ENCODE results near the gene ALDH5A1.

The ALDH5A1 gene

GRCh38 chr6:24477070-24477469 is 17.7 kb upstream of the ALDH5A1 start:
- no CpG with 5 or more reads among the region's 1 CpG for WGBS, 2 donors (ENCODE audit: extremely low coverage in 2 of 2, insufficient read length in 2 of 2, insufficient replicate concordance in 1 of 2)
- H3K4me1 ChIP-seq (ENCODE audit: control insufficient read depth in 2 of 2, insufficient read depth in 1 of 2, low read depth in 1 of 2, low read length in 2 of 2): no peaks in the 10 kb centered on the region
- H3K23ac ChIP-seq (ENCODE audit: low read depth, low read length, poor library complexity): no peak overlapping the region
- peaks cover 1 to 3% of the 10 kb centered on the region in 2 donors for H3K9me3 ChIP-seq (replicated peaks in 1 of 2; ENCODE audit: control insufficient read depth in 2 of 2, insufficient read depth in 1 of 2, low read depth in 1 of 2, low read length in 2 of 2)
- no peak overlapping the region for H4K8ac ChIP-seq (ENCODE audit: low read depth, low read length)
- no peak overlapping the region for H2AFZ ChIP-seq (ENCODE audit: low read length)
- H4K91ac ChIP-seq (ENCODE audit: low read depth, low read length, poor library complexity): no peak overlapping the region
- H3K4me2 ChIP-seq (ENCODE audit: insufficient read depth, low read length, poor library complexity, severe bottlenecking): no peak overlapping the region
- no peak overlapping the region for H3K27ac ChIP-seq (replicated peaks; ENCODE audit: low read length)
- no peak overlapping the region for H2BK5ac ChIP-seq (ENCODE audit: low read length)
- H2AK5ac ChIP-seq (ENCODE audit: low read depth, low read length): no peak overlapping the region
- H3K9ac ChIP-seq (ENCODE audit: low read depth, low read length, poor library complexity): no peak overlapping the region
- H3K4me3 ChIP-seq (ENCODE audit: low read length in 2 of 2): no peak overlapping the region
- H2BK120ac ChIP-seq (ENCODE audit: low read depth, low read length): no peak overlapping the region
- no peak overlapping the region for H3K18ac ChIP-seq (ENCODE audit: low read length)
- no peak overlapping the region for H3K14ac ChIP-seq (ENCODE audit: low read length)
- H2BK12ac ChIP-seq (ENCODE audit: low read length): no peak overlapping the region
- peaks cover 0 to 2% of the 10 kb centered on the region in 2 donors for H3K36me3 ChIP-seq (replicated peaks in 1 of 2; ENCODE audit: control insufficient read depth in 2 of 2, insufficient read depth in 2 of 2, low read length in 2 of 2)
- H3K27me3 ChIP-seq (ENCODE audit: control insufficient read depth in 3 of 3, insufficient read depth in 3 of 3, low read depth in 1 of 3, low read length in 3 of 3): no peaks in the 10 kb centered on the region
- no peak overlapping the region for H2BK15ac ChIP-seq (ENCODE audit: low read length)
- no peaks in the 10 kb centered on the region for H3K79me1 ChIP-seq (ENCODE audit: low read depth, low read length)
- no peak overlapping the region for H3K4ac ChIP-seq (ENCODE audit: low read length)
- DNase-seq (ENCODE audit: low spot score): no peak

- H4K91ac ChIP-seq (ENCODE audit: low read depth, low read length, poor library complexity): no peak overlapping the region
- H3K23ac ChIP-seq (ENCODE audit: low read depth, low read length, poor library complexity): no peak overlapping the region
- H3K9me3 ChIP-seq (replicated peaks in 1 of 2; ENCODE audit: control insufficient read depth in 2 of 2, insufficient read depth in 1 of 2, low read depth in 1 of 2, low read length in 2 of 2): peaks cover 1 to 3% of the 10 kb centered on the region in 2 donors
- no peaks in the 10 kb centered on the region for H3K27me3 ChIP-seq (ENCODE audit: control insufficient read depth in 3 of 3, insufficient read depth in 3 of 3, low read depth in 1 of 3, low read length in 3 of 3)
- no peak overlapping the region for H2BK12ac ChIP-seq (ENCODE audit: low read length)
- no peak overlapping the region for H2BK5ac ChIP-seq (ENCODE audit: low read length)
- H3K4ac ChIP-seq (ENCODE audit: low read length): no peak overlapping the region
- H2AK5ac ChIP-seq (ENCODE audit: low read depth, low read length): no peak overlapping the region
- DNase-seq (ENCODE audit: low spot score): no peak
- no peak overlapping the region for H3K18ac ChIP-seq (ENCODE audit: low read length)
- H3K14ac ChIP-seq (ENCODE audit: low read length): no peak overlapping the region
- H3K27ac ChIP-seq (replicated peaks; ENCODE audit: low read length): no peak overlapping the region
- no peak overlapping the region for H2AFZ ChIP-seq (ENCODE audit: low read length)
- no peaks in the 10 kb centered on the region for H3K4me1 ChIP-seq (ENCODE audit: control insufficient read depth in 2 of 2, insufficient read depth in 1 of 2, low read depth in 1 of 2, low read length in 2 of 2)
- H2BK15ac ChIP-seq (ENCODE audit: low read length): no peak overlapping the region
- no peaks in the 10 kb centered on the region for H3K79me1 ChIP-seq (ENCODE audit: low read depth, low read length)
- H3K4me2 ChIP-seq (ENCODE audit: insufficient read depth, low read length, poor library complexity, severe bottlenecking): no peak overlapping the region
- peaks cover 0 to 2% of the 10 kb centered on the region in 2 donors for H3K36me3 ChIP-seq (replicated peaks in 1 of 2; ENCODE audit: control insufficient read depth in 2 of 2, insufficient read depth in 2 of 2, low read length in 2 of 2)
- H4K8ac ChIP-seq (ENCODE audit: low read depth, low read length): no peak overlapping the region
- no peak overlapping the region for H3K4me3 ChIP-seq (ENCODE audit: low read length in 2 of 2)
- WGBS, 2 donors (ENCODE audit: extremely low coverage in 2 of 2, insufficient read length in 2 of 2, insufficient replicate concordance in 1 of 2): no CpG with 5 or more reads among the region's 4 CpGs
- H2BK120ac ChIP-seq (ENCODE audit: low read depth, low read length): no peak overlapping the region
- no peak overlapping the region for H3K9ac ChIP-seq (ENCODE audit: low read depth, low read length, poor library complexity)
These were observed 15.9 kb upstream of the ALDH5A1 start for GRCh38 chr6:24478903-24479302.

GRCh38 chr6:24480705-24481104 is 14.1 kb upstream of the ALDH5A1 start:
- Histone ChIP-seq H2BK120ac (ENCODE audit: low read depth, low read length) (no peak overlapping the region), H4K8ac (ENCODE audit: low read depth, low read length) (no peak overlapping the region), H3K79me1 (ENCODE audit: low read depth, low read length) (no peaks in the 10 kb centered on the region), H3K18ac (ENCODE audit: low read length) (no peak overlapping the region), H3K14ac (ENCODE audit: low read length) (no peak overlapping the region), H2BK12ac (ENCODE audit: low read length) (no peak overlapping the region), H3K4ac (ENCODE audit: low read length) (no peak overlapping the region), H3K4me1 (ENCODE audit: control insufficient read depth in 2 of 2, insufficient read depth in 1 of 2, low read depth in 1 of 2, low read length in 2 of 2) (no peaks in the 10 kb centered on the region), H3K27ac (replicated peaks; ENCODE audit: low read length) (no peak overlapping the region), H3K9ac (ENCODE audit: low read depth, low read length, poor library complexity) (no peak overlapping the region), H2AK5ac (ENCODE audit: low read depth, low read length) (no peak overlapping the region), H2AFZ (ENCODE audit: low read length) (no peak overlapping the region), H3K23ac (ENCODE audit: low read depth, low read length, poor library complexity) (no peak overlapping the region), H3K36me3 (replicated peaks in 1 of 2; ENCODE audit: control insufficient read depth in 2 of 2, insufficient read depth in 2 of 2, low read length in 2 of 2) (peaks cover 2 to 6% of the 10 kb centered on the region in 2 donors), H3K9me3 (replicated peaks in 1 of 2; ENCODE audit: control insufficient read depth in 2 of 2, insufficient read depth in 1 of 2, low read depth in 1 of 2, low read length in 2 of 2) (peaks cover 1 to 3% of the 10 kb centered on the region in 2 donors), H3K4me2 (ENCODE audit: insufficient read depth, low read length, poor library complexity, severe bottlenecking) (no peak overlapping the region), H3K27me3 (ENCODE audit: control insufficient read depth in 3 of 3, insufficient read depth in 3 of 3, low read depth in 1 of 3, low read length in 3 of 3) (no peaks in the 10 kb centered on the region), H2BK15ac (ENCODE audit: low read length) (no peak overlapping the region), H3K4me3 (ENCODE audit: low read length in 2 of 2) (no peak overlapping the region), H2BK5ac (ENCODE audit: low read length) (no peak overlapping the region), H4K91ac (ENCODE audit: low read depth, low read length, poor library complexity) (no peak overlapping the region)
- no CpG with 5 or more reads among the region's 9 CpGs for WGBS, 2 donors (ENCODE audit: extremely low coverage in 2 of 2, insufficient read length in 2 of 2, insufficient replicate concordance in 1 of 2)
- no peak for DNase-seq (ENCODE audit: low spot score)

- Histone ChIP-seq H3K18ac (ENCODE audit: low read length) (no peak overlapping the region), H3K9me3 (replicated peaks in 1 of 2; ENCODE audit: control insufficient read depth in 2 of 2, insufficient read depth in 1 of 2, low read depth in 1 of 2, low read length in 2 of 2) (peaks cover 1 to 3% of the 10 kb centered on the region in 2 donors), H3K4me2 (ENCODE audit: insufficient read depth, low read length, poor library complexity, severe bottlenecking) (no peak overlapping the region), H2BK120ac (ENCODE audit: low read depth, low read length) (no peak overlapping the region), H3K4ac (ENCODE audit: low read length) (no peak overlapping the region), H2AK5ac (ENCODE audit: low read depth, low read length) (no peak overlapping the region), H2BK5ac (ENCODE audit: low read length) (no peak overlapping the region), H3K9ac (ENCODE audit: low read depth, low read length, poor library complexity) (no peak overlapping the region), H3K14ac (ENCODE audit: low read length) (no peak overlapping the region), H2BK12ac (ENCODE audit: low read length) (no peak overlapping the region), H2BK15ac (ENCODE audit: low read length) (no peak overlapping the region), H4K91ac (ENCODE audit: low read depth, low read length, poor library complexity) (no peak overlapping the region), H2AFZ (ENCODE audit: low read length) (no peak overlapping the region), H3K36me3 (replicated peaks in 1 of 2; ENCODE audit: control insufficient read depth in 2 of 2, insufficient read depth in 2 of 2, low read length in 2 of 2) (peaks cover 2 to 6% of the 10 kb centered on the region in 2 donors), H3K27me3 (ENCODE audit: control insufficient read depth in 3 of 3, insufficient read depth in 3 of 3, low read depth in 1 of 3, low read length in 3 of 3) (no peaks in the 10 kb centered on the region), H3K23ac (ENCODE audit: low read depth, low read length, poor library complexity) (no peak overlapping the region), H3K79me1 (ENCODE audit: low read depth, low read length) (no peaks in the 10 kb centered on the region), H3K4me1 (ENCODE audit: control insufficient read depth in 2 of 2, insufficient read depth in 1 of 2, low read depth in 1 of 2, low read length in 2 of 2) (no peaks in the 10 kb centered on the region), H4K8ac (ENCODE audit: low read depth, low read length) (no peak overlapping the region), H3K4me3 (ENCODE audit: low read length in 2 of 2) (no peak overlapping the region), H3K27ac (replicated peaks; ENCODE audit: low read length) (no peak overlapping the region)
- DNase-seq (ENCODE audit: low spot score): no peak
- WGBS, 2 donors (ENCODE audit: extremely low coverage in 2 of 2, insufficient read length in 2 of 2, insufficient replicate concordance in 1 of 2): no CpG with 5 or more reads among the region's 5 CpGs
These were observed 13.3 kb upstream of the ALDH5A1 start for GRCh38 chr6:24481449-24481848.

Measured in neuronal stem cell (in vitro differentiated cells).